Activated CD4-positive, CD25-positive, alpha-beta regulatory T cell treated with anti-CD3 and anti-CD28 coated beads, Interleukin-2, amount 50 U/mL, for 24 hours (primary cell): ENCODE measurements around the gene CCDC6.
"Not testable (repeated sequence)": the region's sequence is repeated elsewhere in the genome, so short reads cannot be mapped to it uniquely, and the experiment has no call there.

ENCODE experiments used
- ATAC-seq, 2 donors: fragments of 150-1000 bp; cut with Tn5 transposase; one replicate each; pipeline ENCODE4 v1.10.0; 2021; ENCODE audit warnings: mild to moderate bottlenecking in 1 of 2, moderate library complexity in 1 of 2

Gene CCDC6

DNA sequence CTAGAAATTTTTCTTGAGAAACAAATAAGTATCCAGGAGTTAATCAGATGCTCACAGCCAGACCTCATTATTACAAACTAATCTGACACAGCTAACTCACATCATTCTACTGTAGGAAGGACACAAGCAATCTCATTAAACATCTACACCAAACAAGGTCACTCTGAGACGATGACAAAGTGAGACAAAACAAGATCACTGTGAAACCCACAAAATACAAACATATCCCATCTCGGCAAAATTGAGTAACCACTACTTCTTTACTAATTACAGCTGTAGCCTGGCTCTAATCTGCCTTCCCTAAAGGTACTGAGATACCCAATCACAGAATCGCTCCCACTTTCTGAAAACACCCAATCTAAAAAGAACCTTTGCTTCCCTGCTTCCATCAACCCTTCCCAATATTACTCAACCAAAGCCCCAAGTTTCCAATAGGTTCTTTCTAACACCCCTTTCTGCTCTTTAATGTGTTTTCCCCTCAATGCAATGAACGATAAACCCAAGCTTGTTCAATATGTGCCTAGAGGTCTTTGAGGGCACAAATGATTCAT, 26.9 kb downstream of the CCDC6 start:
- peak in 1 of 2 donors; percentile 14 for ATAC-seq

DNA sequence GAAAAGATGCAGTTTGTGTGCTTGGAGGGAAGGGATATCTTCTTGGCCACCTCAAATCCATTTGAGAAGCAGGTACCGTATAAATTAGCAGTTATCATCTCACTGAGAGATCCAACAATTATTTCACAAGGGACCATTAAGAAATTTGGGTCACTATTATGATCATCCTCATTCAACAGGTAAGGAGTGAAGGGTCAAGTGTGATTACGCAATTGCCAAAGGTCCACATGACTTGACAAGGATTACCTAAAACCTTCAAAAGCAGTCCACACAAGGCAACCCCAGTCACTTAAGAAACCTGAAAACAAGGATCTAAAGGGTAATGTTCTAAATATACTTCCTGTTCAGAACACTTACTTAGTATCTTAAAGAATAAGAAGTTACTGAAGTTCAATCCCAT, 27.4 kb downstream of the CCDC6 start:
- ATAC-seq: no peak

DNA sequence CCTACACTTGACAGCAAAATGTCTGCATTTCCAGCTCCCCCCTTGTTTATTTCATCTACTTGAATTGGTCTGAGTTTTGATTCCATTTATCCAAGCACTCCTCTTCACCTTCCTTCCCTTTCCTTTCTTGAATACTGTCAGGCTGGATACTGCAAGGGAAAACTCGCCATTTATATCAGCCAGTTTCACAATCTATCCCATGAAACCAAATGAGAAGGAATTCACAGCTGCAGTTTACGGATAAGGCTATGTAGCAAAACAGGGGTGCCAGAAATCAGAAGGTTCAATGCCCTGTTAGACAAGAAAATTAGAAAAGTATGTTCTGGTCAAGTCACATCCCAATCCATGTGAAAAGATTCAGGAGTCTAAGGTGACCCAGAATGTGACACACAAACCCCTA, 28.1 kb downstream of the CCDC6 start:
- ATAC-seq: no peak

GRCh38 chr10:59877191-59877671, 29.1 kb downstream of the CCDC6 start:
- ATAC-seq: no peak

GRCh38 chr10:59876695-59877094, 29.7 kb downstream of the CCDC6 start:
- ATAC-seq: no peak

GRCh38 chr10:59876208-59876607, 30.1 kb downstream of the CCDC6 start:
- ATAC-seq: not testable (repeated sequence)

- ATAC-seq: no peak
Measured at GRCh38 chr10:59873896-59874295, 32.5 kb downstream of the CCDC6 start.

GRCh38 chr10:59872892-59873463, 33.4 kb downstream of the CCDC6 start:
- no peak for ATAC-seq

- no peak for ATAC-seq
Measured at GRCh38 chr10:59870152-59870551, 36.2 kb downstream of the CCDC6 start.

GRCh38 chr10:59869594-59869940, 36.8 kb downstream of the CCDC6 start:
- ATAC-seq: no peak

DNA sequence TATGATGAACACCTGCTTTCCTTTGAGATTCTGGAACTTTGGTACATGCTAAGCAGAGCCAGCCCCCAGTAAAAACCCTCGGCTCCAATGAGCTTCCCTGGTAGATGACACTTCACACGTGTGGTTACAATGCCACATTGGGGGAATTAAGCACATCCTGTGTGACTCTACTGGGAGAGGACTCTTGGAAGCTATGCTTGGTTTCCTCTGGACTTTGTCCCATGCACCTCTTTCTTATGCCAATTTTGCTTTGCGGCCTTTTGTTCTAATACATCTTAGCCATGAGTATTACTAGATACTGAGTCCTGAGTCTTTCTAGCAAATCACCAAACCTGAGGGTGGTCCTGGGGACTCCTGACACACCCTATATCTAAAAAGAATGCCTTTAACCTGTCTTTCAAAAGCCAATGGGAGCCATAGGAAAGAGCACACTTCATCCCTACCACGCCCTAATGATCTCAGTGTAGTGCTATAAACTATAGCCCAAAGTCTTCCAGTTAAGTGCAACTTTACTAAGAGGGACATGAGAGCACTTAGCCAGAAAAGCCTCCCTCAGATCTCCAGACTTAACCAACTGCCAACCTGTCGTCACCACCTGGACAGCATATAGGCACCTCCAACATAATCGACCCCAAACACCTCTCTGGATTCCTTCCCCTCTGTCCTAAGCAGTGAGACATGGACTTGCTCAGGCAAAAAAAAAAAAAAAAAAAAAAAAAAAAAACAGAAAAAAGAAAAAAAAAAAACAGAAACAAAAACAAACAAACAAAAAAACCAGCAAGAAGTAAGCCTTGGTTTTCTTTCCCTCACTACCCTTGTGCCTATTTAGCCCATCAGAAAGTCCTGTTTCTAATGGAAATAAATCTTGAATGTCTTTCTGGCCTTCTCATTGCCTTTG, 37.4 kb downstream of the CCDC6 start:
- ATAC-seq: no peak

DNA sequence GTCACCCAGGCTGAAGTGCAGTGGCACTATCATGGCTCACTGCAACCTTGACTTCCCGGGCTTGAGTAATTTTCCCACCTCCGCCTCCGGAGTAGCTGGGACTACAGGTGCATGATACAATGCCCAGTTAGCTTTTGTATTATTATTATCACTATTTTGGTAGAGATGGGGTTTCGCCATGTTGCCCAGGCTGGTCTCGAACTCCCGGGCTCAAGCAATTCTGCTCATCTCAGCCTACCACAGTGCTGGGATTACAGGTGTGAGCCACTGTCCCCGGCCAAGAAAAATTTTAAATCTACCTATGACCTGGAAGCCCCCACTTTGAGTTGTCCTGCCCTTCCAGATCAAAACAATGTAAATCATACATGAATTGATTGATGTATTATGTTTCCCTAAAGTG, 38.8 kb downstream of the CCDC6 start:
- no peak for ATAC-seq

DNA sequence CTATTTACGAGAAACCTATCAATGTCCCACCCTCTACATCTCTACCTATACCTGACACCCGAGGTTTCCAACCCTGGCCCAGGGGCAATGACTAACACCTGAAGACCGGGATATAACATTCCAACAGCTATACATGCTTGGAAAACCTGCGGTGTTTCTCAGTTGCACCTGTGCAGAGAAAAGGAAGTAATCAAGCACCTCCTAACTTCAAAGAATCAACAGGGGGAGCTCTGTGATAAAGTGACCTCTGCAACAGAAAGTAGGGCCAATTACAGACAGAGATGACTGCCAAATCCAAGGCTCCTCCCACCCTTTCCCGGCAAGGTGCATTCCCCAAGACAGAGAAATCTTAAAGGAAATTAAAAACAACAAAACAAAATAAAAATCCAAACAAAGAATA, 41.3 kb downstream of the CCDC6 start:
- ATAC-seq: peak in 1 of 2 donors; percentile 8

DNA sequence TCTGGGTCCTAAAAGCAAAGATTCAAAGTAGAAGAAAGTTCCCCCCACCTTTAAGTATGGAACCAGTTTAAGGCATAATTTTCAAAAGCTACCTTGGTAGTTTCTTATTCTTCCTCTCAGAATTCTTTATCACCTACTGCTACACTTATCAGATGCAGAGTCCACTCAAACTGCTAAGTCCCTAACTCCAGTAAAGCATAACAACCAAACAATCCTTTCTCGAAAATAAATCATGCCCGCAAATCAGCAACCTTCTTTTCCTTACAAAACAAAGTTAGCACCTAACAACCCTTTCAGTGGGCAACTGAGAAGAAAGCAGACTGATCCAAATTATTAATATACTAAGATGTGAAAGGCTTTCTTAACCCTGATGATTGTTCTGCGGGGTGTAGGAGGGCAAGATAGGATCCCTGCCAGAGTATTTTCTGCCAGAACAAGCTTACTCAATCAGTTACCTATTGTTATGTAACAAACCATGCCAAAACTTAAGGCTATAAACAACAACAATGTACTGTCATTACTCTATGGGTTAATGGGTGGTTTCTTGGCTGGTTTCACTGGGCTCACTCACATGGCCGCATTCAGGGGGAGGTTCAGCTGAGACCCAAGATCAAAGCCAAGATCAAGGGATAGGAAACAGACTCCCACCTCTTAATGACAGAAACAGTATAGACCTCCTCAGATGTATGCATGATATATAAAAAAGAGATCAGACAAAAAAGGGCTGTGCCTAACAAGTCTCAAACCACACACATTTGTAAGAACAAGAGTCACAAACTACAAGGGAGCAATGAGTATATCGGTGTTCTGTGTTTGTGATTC, 42.0 kb downstream of the CCDC6 start:
- ATAC-seq: peak; percentile 71 to 85

- ATAC-seq: no peak
Measured at GRCh38 chr10:59859570-59859969, 46.8 kb downstream of the CCDC6 start.

DNA sequence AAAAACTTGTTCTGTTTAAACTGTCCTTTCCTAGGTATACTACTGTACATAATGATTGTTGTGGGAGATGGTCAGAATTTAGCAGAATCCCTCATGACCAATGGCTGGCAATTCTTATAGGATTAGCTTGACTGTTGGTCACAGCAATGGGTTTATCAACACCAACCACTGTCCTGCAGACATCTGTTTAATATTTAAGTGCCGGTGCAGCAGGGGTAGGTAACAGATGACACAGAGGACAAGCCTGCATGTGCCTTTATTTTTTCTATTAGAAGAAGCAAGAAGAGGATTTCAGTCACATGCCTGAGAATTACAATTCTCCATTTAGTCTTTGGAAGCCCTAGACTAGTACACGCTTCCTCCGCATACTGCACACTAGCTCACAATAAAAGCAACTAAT, 48.4 kb downstream of the CCDC6 start:
- no peak for ATAC-seq

DNA sequence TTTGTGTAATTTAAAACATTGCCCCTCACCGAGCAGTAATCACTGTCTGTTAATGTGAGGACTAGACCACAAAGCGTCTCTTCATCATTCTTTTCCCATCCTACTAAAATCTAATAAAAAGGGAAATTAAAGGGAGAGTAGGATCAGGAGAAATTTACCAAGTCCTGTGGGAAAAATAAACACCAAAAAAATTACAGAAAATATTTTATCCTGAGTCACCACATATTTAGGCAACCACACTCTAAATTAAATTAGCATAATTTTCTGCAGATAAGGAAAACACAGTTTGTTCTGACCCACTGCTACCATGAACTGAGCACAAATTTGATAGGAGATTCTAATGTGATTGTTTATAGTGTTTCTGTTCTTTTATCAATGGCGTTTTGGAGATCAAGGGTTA, 49.3 kb downstream of the CCDC6 start:
- ATAC-seq: no peak

- ATAC-seq: no peak
Measured at GRCh38 chr10:59856104-59856503, 50.3 kb downstream of the CCDC6 start.

- ATAC-seq: no peak
Measured at GRCh38 chr10:59854571-59854970, 51.8 kb downstream of the CCDC6 start.

GRCh38 chr10:59852670-59853069, 53.7 kb downstream of the CCDC6 start:
- no peak for ATAC-seq

GRCh38 chr10:59851864-59852263, 54.5 kb downstream of the CCDC6 start:
- ATAC-seq: no peak

DNA sequence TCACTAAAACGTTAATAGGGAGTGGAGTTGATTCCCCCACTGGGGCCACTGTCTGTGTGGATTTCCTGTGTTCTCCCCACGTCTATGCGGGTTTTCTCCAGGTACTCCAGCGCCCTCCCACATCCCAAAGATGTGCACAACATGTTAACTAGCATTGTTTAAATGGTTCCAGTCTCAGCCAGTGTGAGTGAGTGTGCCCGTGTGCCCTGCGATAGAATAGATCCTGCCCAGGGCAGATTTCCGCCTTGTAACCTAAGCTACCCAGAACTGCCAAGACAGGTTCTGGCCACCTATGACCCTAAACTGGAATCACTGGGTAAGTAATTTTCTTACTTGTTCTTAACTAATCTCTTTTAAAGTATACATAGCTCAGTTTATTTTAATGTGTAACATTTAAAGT, 58.5 kb downstream of the CCDC6 start:
- ATAC-seq: no peak

- ATAC-seq: no peak
Measured at GRCh38 chr10:59847326-59847725, 59.0 kb downstream of the CCDC6 start.
